ENCODE results near the gene TMEM37. TPM values are rescaled to one million over a fixed set of nuclear protein-coding genes. Genes with fewer than 3 reads are reported as not detected.

Gene TMEM37
- total RNA-seq, 2 donors from 2014 or later = not detected

GRCh38 chr2:119423108-119423444, 8.6 kb upstream of the TMEM37 start:
- H3K4me3 Mint-ChIP-seq = no peak overlapping the region
- peaks cover 1 to 2% of the 10 kb centered on the region in 2 donors for H3K36me3 Mint-ChIP-seq (ENCODE audit: insufficient read depth in 2 of 2)
- no peaks in the 10 kb centered on the region for H3K4me1 Mint-ChIP-seq (ENCODE audit: low read depth)
- peaks cover 2% of the 10 kb centered on the region in 2 donors for H3K9me3 Mint-ChIP-seq
- H3K27me3 Mint-ChIP-seq (ENCODE audit: low read depth) = peaks cover 39% of the 10 kb centered on the region
- no peak for ATAC-seq (replicated peaks in 1 of 2)
- DNase-seq = no peak
- H3K27ac Mint-ChIP-seq = no peak overlapping the region

GRCh38 chr2:119423811-119424210, 7.8 kb upstream of the TMEM37 start:
- H3K27me3 Mint-ChIP-seq (ENCODE audit: low read depth) = peaks cover 42% of the 10 kb centered on the region
- H3K27ac Mint-ChIP-seq = no peak overlapping the region
- H3K36me3 Mint-ChIP-seq (ENCODE audit: insufficient read depth in 2 of 2) = peaks cover 1 to 2% of the 10 kb centered on the region in 2 donors
- no peak overlapping the region for H3K4me3 Mint-ChIP-seq
- DNase-seq = no peak
- ATAC-seq (replicated peaks in 1 of 2) = no peak
- peaks cover 2% of the 10 kb centered on the region in 2 donors for H3K9me3 Mint-ChIP-seq
- no peaks in the 10 kb centered on the region for H3K4me1 Mint-ChIP-seq (ENCODE audit: low read depth)

GRCh38 chr2:119424284-119425118, 7.2 kb upstream of the TMEM37 start:
- no peak overlapping the region for H3K4me3 Mint-ChIP-seq
- H3K4me1 Mint-ChIP-seq (ENCODE audit: low read depth) = no peaks in the 10 kb centered on the region
- H3K27me3 Mint-ChIP-seq (ENCODE audit: low read depth) = peaks cover 48% of the 10 kb centered on the region
- DNase-seq = no peak
- no peak overlapping the region for H3K27ac Mint-ChIP-seq
- peaks cover 2% of the 10 kb centered on the region in 2 donors for H3K9me3 Mint-ChIP-seq
- ATAC-seq (replicated peaks in 1 of 2) = no peak
- peaks cover 1 to 2% of the 10 kb centered on the region in 2 donors for H3K36me3 Mint-ChIP-seq (ENCODE audit: insufficient read depth in 2 of 2)

DNA sequence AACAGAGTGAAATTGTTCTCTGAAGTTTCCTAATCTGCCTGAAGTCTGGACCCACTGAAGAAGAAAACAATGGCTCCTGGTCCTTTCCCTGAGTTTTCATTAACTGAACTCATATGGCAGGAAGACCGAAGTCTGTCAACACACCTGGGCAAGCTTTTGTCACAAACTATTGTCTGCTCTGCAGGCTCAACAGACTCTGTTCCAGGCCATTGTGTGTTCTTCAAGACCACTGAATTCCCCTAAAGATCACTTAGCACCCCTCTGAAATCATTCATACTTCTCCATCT, 6.6 kb upstream of the TMEM37 start:
- Mint-ChIP-seq H3K4me3 (no peak overlapping the region), H3K36me3 (ENCODE audit: insufficient read depth in 2 of 2) (peaks cover 1 to 2% of the 10 kb centered on the region in 2 donors), H3K27me3 (ENCODE audit: low read depth) (peaks cover 53% of the 10 kb centered on the region), H3K4me1 (ENCODE audit: low read depth) (no peaks in the 10 kb centered on the region), H3K27ac (no peak overlapping the region), H3K9me3 (peaks cover 2% of the 10 kb centered on the region in 2 donors)
- ATAC-seq (replicated peaks in 1 of 2) (no peak), DNase-seq (no peak)

DNA sequence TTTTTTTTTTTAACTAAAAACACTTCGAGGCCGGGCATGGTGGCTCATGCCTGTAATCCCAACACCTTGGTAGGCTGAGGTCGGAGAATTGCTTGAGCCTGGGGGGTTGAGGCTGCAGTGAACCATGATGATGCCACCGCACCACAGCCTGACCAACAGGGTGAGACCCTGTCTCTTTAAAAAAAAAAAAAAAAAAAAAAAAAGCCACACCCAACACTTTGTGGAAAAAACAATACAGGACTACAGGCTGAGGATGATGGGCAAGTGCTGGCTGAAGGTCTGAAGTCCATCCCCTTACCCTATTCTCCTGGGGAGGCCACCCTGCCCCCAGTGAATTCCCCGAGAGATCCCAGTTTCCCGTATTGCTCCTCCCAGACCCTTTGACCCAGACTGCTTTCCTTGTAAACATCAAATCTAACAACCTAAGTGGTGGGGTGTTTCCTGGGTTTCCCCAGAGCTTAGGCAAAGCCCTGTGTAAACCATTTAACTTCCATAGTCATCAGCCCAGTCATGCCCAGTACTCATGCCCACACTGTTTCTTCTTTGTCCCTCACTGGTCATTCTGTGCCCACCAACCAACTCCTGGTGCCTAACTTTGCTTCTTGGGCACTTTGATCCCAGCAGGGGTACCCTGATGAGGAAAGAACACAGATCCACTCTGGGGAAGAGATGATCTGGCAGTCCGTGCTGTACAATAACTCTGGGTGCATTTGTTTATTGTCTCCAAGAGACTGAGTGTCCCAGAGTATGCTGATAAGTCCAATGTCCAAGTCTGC, 5.8 kb upstream of the TMEM37 start:
- no peak overlapping the region for H3K27ac Mint-ChIP-seq
- peaks cover 1 to 2% of the 10 kb centered on the region in 2 donors for H3K36me3 Mint-ChIP-seq (ENCODE audit: insufficient read depth in 2 of 2)
- H3K9me3 Mint-ChIP-seq = peaks cover 2% of the 10 kb centered on the region in 2 donors
- H3K4me3 Mint-ChIP-seq = no peak overlapping the region
- H3K27me3 Mint-ChIP-seq (ENCODE audit: low read depth) = peaks cover 61% of the 10 kb centered on the region
- no peak for DNase-seq
- no peak for ATAC-seq (replicated peaks in 1 of 2)
- no peaks in the 10 kb centered on the region for H3K4me1 Mint-ChIP-seq (ENCODE audit: low read depth)

DNA sequence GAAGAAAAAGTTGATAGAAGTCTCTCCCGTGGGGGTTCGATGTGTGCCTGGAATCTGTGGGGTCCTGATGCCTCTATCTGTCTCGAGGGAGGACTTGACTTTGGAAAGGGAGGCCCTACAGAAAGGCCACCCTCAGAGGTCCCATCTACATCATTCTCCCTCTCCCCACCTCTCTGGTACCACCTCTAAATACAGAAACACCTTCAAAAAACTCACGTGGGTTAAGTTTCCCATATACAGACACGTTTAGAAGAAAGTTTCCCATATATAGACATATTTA, 5.3 kb upstream of the TMEM37 start:
- DNase-seq = no peak
- H3K27ac Mint-ChIP-seq = no peak overlapping the region
- ATAC-seq (replicated peaks in 1 of 2) = no peak
- no peaks in the 10 kb centered on the region for H3K4me1 Mint-ChIP-seq (ENCODE audit: low read depth)
- no peak overlapping the region for H3K4me3 Mint-ChIP-seq
- H3K27me3 Mint-ChIP-seq (ENCODE audit: low read depth) = peaks cover 66% of the 10 kb centered on the region
- peaks cover 2% of the 10 kb centered on the region in 2 donors for H3K9me3 Mint-ChIP-seq
- peaks cover 1 to 2% of the 10 kb centered on the region in 2 donors for H3K36me3 Mint-ChIP-seq (ENCODE audit: insufficient read depth in 2 of 2)

GRCh38 chr2:119426801-119427395, 4.8 kb upstream of the TMEM37 start:
- ATAC-seq (replicated peaks in 1 of 2) = no peak
- Mint-ChIP-seq H3K36me3 (ENCODE audit: insufficient read depth in 2 of 2) (no peaks in the 10 kb centered on the region), H3K4me3 (no peak overlapping the region), H3K27me3 (ENCODE audit: low read depth) (peaks cover 60% of the 10 kb centered on the region), H3K27ac (no peak overlapping the region), H3K4me1 (ENCODE audit: low read depth) (no peaks in the 10 kb centered on the region), H3K9me3 (peaks cover 0 to under 1% of the 10 kb centered on the region in 2 donors)
- no peak for DNase-seq

GRCh38 chr2:119427756-119428155, 3.9 kb upstream of the TMEM37 start:
- DNase-seq (no peak), ATAC-seq (replicated peaks in 1 of 2) (no peak)
- Mint-ChIP-seq H3K4me1 (ENCODE audit: low read depth) (peaks cover 6% of the 10 kb centered on the region), H3K27me3 (ENCODE audit: low read depth) (peaks cover 69% of the 10 kb centered on the region), H3K9me3 (no peaks in the 10 kb centered on the region), H3K36me3 (ENCODE audit: insufficient read depth in 2 of 2) (no peaks in the 10 kb centered on the region), H3K4me3 (no peak overlapping the region), H3K27ac (no peak overlapping the region)

DNA sequence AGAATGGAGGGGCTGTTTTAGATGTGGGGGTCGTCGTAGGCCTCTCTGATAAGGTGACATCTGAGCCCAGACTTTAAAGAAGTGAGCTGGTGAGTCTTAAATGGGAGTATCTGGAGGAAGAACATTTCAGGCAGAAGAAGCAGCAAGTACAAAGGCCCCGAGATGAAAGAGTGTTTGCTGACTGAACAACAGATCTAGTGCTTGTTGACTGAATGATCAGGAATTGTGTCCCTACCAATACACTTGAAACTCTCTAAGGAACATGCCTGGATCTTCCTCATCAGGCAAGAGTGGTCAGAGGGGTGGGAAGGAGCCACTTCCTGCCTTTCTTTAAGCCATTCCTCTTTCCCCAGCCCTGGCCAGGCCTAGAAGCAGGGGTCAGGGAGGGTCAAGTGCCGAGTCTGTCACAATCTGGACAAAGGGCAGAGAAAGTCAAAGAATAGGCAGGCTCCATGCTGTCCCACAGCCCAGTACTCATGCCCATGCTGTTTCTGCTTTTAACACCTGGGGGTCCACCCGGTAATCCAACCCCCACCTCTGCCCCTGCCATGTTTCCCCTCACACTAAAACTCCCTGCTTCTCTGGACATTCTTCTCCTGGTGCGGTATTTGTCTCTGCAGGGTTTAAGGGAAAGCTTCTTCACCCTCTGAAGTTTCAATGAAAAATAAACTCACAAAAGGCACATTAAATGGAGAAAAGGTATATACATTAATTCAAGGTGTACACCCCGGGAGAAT, 3.0 kb upstream of the TMEM37 start:
- ATAC-seq (replicated peaks in 1 of 2) = no peak
- Mint-ChIP-seq H3K9me3 (no peaks in the 10 kb centered on the region), H3K4me1 (ENCODE audit: low read depth) (peaks cover 6% of the 10 kb centered on the region), H3K27me3 (ENCODE audit: low read depth) (peaks cover 77% of the 10 kb centered on the region), H3K36me3 (ENCODE audit: insufficient read depth in 2 of 2) (no peaks in the 10 kb centered on the region), H3K4me3 (no peak overlapping the region), H3K27ac (no peak overlapping the region)
- DNase-seq = no peak

DNA sequence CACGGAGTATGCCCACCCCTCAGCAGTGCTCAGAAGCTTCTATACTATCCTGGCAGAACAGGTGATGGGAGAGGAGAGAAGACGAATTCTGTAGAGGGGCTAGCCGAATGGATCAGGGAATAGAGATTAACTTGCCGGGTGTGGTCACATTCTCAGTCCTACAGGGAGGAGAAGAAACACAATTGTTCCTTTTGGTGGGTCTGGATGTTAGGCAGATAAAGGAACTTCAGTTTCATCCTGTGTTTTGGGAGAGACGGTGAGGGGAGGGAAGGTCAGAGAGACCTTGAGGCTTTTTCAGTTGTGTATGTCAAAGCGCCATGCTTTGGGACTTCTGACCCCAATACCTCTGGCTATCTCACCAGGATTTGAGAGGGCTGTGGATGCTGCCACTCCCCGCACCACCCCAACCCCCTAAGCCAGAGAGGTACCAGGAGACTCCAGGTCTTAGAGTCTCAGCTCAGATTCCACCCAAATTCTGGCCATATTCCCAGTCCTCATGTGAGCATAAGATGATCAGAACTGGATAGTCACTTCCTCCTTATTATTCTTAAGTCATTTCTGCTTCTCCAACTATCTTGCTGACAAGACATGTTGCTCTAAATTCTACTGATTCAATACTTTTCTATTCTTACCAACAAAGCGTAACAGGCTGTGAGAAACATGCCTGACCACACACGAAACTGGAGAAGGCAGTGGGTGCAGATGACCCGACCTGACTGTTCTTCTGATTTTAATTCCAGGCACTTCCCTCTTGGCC, 2.3 kb upstream of the TMEM37 start:
- Mint-ChIP-seq H3K4me3 (no peak overlapping the region), H3K9me3 (no peaks in the 10 kb centered on the region), H3K27ac (no peak overlapping the region), H3K36me3 (ENCODE audit: insufficient read depth in 2 of 2) (no peaks in the 10 kb centered on the region), H3K4me1 (ENCODE audit: low read depth) (peaks cover 6% of the 10 kb centered on the region), H3K27me3 (ENCODE audit: low read depth) (peaks cover 80% of the 10 kb centered on the region)
- ATAC-seq (replicated peaks in 1 of 2) (no peak), DNase-seq (no peak)

DNA sequence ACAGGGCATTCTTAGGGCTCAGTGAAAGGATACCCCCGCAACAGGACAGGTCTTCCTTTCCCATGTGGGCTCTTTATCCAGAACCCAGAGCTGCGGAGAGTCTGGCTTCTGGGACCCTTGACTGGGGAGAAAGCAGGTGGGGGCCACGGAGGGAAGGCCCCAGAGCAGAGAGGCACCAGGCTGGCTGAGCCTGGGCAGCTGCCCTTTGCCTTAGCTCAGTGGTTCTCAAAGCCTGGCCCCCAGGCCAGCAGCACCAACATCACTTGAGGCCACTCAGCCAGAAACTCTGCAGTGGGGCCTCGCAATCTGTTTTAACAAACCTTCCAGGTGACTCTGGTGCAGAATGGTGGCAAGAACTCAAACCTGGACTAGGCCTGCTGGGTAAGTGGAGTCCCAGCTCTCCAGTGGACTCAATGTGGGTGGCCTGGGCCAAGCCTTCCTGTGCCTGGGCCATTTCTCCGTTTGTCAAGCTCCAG, 1.6 kb upstream of the TMEM37 start:
- H3K27ac Mint-ChIP-seq = no peak overlapping the region
- H3K4me3 Mint-ChIP-seq = peak overlapping the region in 1 of 2 donors; percentile 65
- ATAC-seq (replicated peaks in 1 of 2) (no peak), DNase-seq (no peak)
- peaks cover 6% of the 10 kb centered on the region for H3K4me1 Mint-ChIP-seq (ENCODE audit: low read depth)
- H3K27me3 Mint-ChIP-seq (ENCODE audit: low read depth) = peaks cover 77% of the 10 kb centered on the region
- no peaks in the 10 kb centered on the region for H3K36me3 Mint-ChIP-seq (ENCODE audit: insufficient read depth in 2 of 2)
- no peaks in the 10 kb centered on the region for H3K9me3 Mint-ChIP-seq

GRCh38 chr2:119431976-119432850, 559 bp downstream of the TMEM37 start:
- Mint-ChIP-seq H3K27ac (no peak overlapping the region), H3K9me3 (no peaks in the 10 kb centered on the region), H3K27me3 (ENCODE audit: low read depth) (peaks cover 73% of the 10 kb centered on the region), H3K4me3 (peak overlapping the region; percentile 42 to 70), H3K36me3 (ENCODE audit: insufficient read depth in 2 of 2) (no peaks in the 10 kb centered on the region), H3K4me1 (ENCODE audit: low read depth) (peaks cover 6% of the 10 kb centered on the region)
- ATAC-seq (replicated peaks in 1 of 2) = peak in 1 of 2 donors; percentile 34
- peak in 1 of 2 donors; percentile 4 for DNase-seq

Data from activated T-cell treated with anti-CD3 and anti-CD28 coated beads, Interleukin-2, amount 50 U/mL, for 72 hours (primary cell).